HepG2 (cell line): ENCODE measurements around the gene NPDC1. TPM values are rescaled to one million over a fixed set of nuclear protein-coding genes. Genes with fewer than 3 reads are reported as not detected.
A peak's percentile ranks its signal among the peaks of the same experiment; 100 is the strongest.

Experiments
- ATAC-seq: fragments of 200-7000 bp; cut with Tn5 transposase; 3 replicates; pipeline ENCODE4 v1.9.1; 2020; ENCODE audit warnings: mild to moderate bottlenecking, moderate library complexity
- BruUV-seq: library from RNA; stranded (reverse); fragments of 400-500 nt; replicated peaks from 2 replicates; lab custom pipeline; 2021; lab: Mats Ljungman, UMichigan
- CTCF ChIA-PET: fragments of 300-600 bp; formaldehyde crosslinking; extraction: SDS; loops from one replicate; lab custom pipeline; 2021; ENCODE audit warnings: low total read pairs, inconsistent platforms, low intra/inter-chr PET ratio; lab: Yijun Ruan, JAX
- POLR2A ChIA-PET: fragments of 350-600 bp; sonication (Branson Sonifier 250); formaldehyde crosslinking; loops from one replicate; lab custom pipeline; 2020; ENCODE audit warnings: antibody characterized with exemption, inconsistent platforms; lab: Yijun Ruan, JAX
- DNase-seq: peaks from one replicate; pipeline ENCODE4 v3.0.0-alpha.2; 2015; ENCODE audit warnings: low spot score
- FAIRE-seq: peaks from 3 replicates; lab custom pipeline; 2011; peaks lifted over from hg19 to GRCh38; lab: Jason Lieb, UNC
- H2AFZ ChIP-seq: one replicate; pipeline ENCODE4 v1.6.1; 2011; ENCODE audit warnings: low read length, inconsistent platforms
- H3K27ac ChIP-seq: fragments of 300-600 bp; 3 replicates; pipeline ENCODE4 v1.8.0; 2011; ENCODE audit warnings: mixed run types, mild to moderate bottlenecking, mixed read lengths, low read length, inconsistent platforms; ENCODE audit not compliant: insufficient read depth; ENCODE audit errors: extremely low read length
- H3K27me3 ChIP-seq, 2 experiments: fragments of 200-600 bp in 1 of 2; 2 replicates in 1 of 2; 3 replicates in 1 of 2; pipeline versions ENCODE4 v1.6.0 to v1.8.0; 2011; ENCODE audit warnings: low read length in 2 of 2, mild to moderate bottlenecking in 2 of 2, moderate library complexity in 2 of 2, inconsistent platforms in 1 of 2; ENCODE audit not compliant: insufficient read depth in 2 of 2, control insufficient read depth in 1 of 2
- H3K36me3 ChIP-seq, 2 experiments: fragments of 200-600 bp in 1 of 2; replicated peaks in 1 of 2; 2 replicates in 1 of 2; 3 replicates in 1 of 2; pipeline versions ENCODE4 v1.5.1 to v1.8.0; 2011; ENCODE audit warnings: low read length in 2 of 2, inconsistent platforms in 1 of 2; ENCODE audit not compliant: insufficient read depth in 2 of 2, control insufficient read depth in 1 of 2
- H3K4me1 ChIP-seq: 2 replicates; pipeline ENCODE4 v1.5.1; 2012; ENCODE audit warnings: low read length, inconsistent platforms; ENCODE audit not compliant: insufficient read depth
- H3K4me2 ChIP-seq: 2 replicates; pipeline ENCODE4 v1.6.0; 2011; ENCODE audit warnings: low read depth, low read length, inconsistent platforms
- H3K4me3 ChIP-seq, 3 experiments: fragments of 200-600 bp in 1 of 3; sonication (generic), shearing (Covaris generic) in 1 of 3; replicated peaks in 1 of 3; 2 replicates each; pipeline ENCODE4 v1.5.1; 2011 to 2016; ENCODE audit warnings: low read length in 3 of 3, inconsistent platforms in 2 of 3, low read depth in 2 of 3, mild to moderate bottlenecking in 2 of 3, control low read depth in 1 of 3, mixed read lengths in 1 of 3; ENCODE audit not compliant: insufficient read depth in 1 of 3
- H3K79me2 ChIP-seq: one replicate; pipeline ENCODE4 v1.6.1; 2011; ENCODE audit warnings: low read length, inconsistent platforms; ENCODE audit not compliant: insufficient read depth
- H3K9ac ChIP-seq: 2 replicates; pipeline ENCODE4 v1.6.0; 2011; ENCODE audit warnings: mild to moderate bottlenecking, low read depth, low read length, inconsistent platforms; ENCODE audit not compliant: insufficient read depth
- H3K9me3 ChIP-seq: 2 replicates; pipeline ENCODE4 v1.5.1; 2012; ENCODE audit warnings: mild to moderate bottlenecking, low read length
- H4K20me1 ChIP-seq: 2 replicates; pipeline ENCODE4 v1.6.0; 2011; ENCODE audit warnings: inconsistent platforms, mild to moderate bottlenecking, low read length, moderate library complexity; ENCODE audit not compliant: insufficient read depth
- BHLHE40 ChIP-seq: IDR thresholded peaks from 2 replicates; pipeline ENCODE4 v1.6.1; 2011; ENCODE audit warnings: low read length, improper control_type of control experiment
- CHD4 ChIP-seq: fragments of 200-600 bp; sonication (generic); IDR thresholded peaks from 2 replicates; pipeline ENCODE4 v1.7.0; 2017; ENCODE audit warnings: mild to moderate bottlenecking, low read length, borderline replicate concordance
- HNRNPUL1 ChIP-seq: fragments of 200-400 bp; formaldehyde crosslinking; IDR thresholded peaks from 2 replicates; pipeline ENCODE4 v1.6.1; 2017; ENCODE audit warnings: low read depth, mild to moderate bottlenecking, low read length, moderate library complexity
- HOXA7 ChIP-seq: sonication (generic); formaldehyde crosslinking; IDR thresholded peaks from 2 replicates; pipeline ENCODE4 v1.8.1; 2022; ENCODE audit warnings: mild to moderate bottlenecking, missing genetic modification reagents, moderate library complexity
- MAFG ChIP-seq: sonication (generic); formaldehyde crosslinking; IDR thresholded peaks from 2 replicates; pipeline ENCODE4 v1.5.1; 2020; ENCODE audit warnings: mild to moderate bottlenecking, missing genetic modification reagents
- MEF2D ChIP-seq: sonication (generic); formaldehyde crosslinking; IDR thresholded peaks from 2 replicates; pipeline ENCODE4 v1.5.1; 2020; ENCODE audit warnings: mild to moderate bottlenecking, missing genetic modification reagents
- NFATC3 ChIP-seq: sonication (generic); formaldehyde crosslinking; IDR thresholded peaks from 2 replicates; pipeline ENCODE4 v1.5.1; 2020; ENCODE audit warnings: mild to moderate bottlenecking, missing genetic modification reagents
- PHF8 ChIP-seq: sonication (generic); formaldehyde crosslinking; IDR thresholded peaks from 2 replicates; pipeline ENCODE4 v1.5.0; 2020; ENCODE audit warnings: missing genetic modification reagents
- YEATS2 ChIP-seq: sonication (generic); formaldehyde crosslinking; IDR thresholded peaks from 2 replicates; pipeline ENCODE4 v1.4.0; 2020; ENCODE audit warnings: missing genetic modification reagents, borderline replicate concordance
- ZNF772 ChIP-seq: sonication (generic); formaldehyde crosslinking; IDR thresholded peaks from 2 replicates; pipeline ENCODE4 v1.5.0; 2020; ENCODE audit warnings: mild to moderate bottlenecking, missing genetic modification reagents
- WGBS: methylation state at CpG from one replicate; pipeline ENCODE4 v1.1.6; 2017; ENCODE audit warnings: low lambda C conversion rate; 5-methylcytosine and 5-hydroxymethylcytosine counted together
- in situ Hi-C: cut with HindIII; loops from 2 replicates; pipeline ENCODE4 v1.10.0; 2017; ENCODE audit warnings: low pct_unique_long_range_greater_than_20kb; ENCODE audit not compliant: extremely low pct_ligation_motif_present
- intact Hi-C: fragments of 100-400 bp; cut with micrococcal nuclease; formaldehyde crosslinking; loops from one replicate; pipeline ENCODE4 v1.10.0; 2022; ENCODE audit not compliant: unreplicated experiment
- polyA plus RNA-seq, 8 experiments: library from polyadenylated mRNA; depleted of rRNA in 3 of 8; stranded (reverse) in 7 of 8; unstranded in 1 of 8; fragments of >200 nt; fragmentation: Illumina TruSeq in 4 of 8; extraction: Trizol in 4 of 8; gene quantifications; 2 replicates each; pipeline versions ENCODE4 v1.2.1 to v1.2.3, GENCODE V29; 2011 to 2016; ENCODE audit warnings: low read depth in 4 of 8, missing spikeins in 1 of 8, mixed read lengths in 1 of 8; ENCODE audit not compliant: insufficient read depth in 1 of 8
- total RNA-seq, 5 experiments: library from RNA; depleted of rRNA; stranded (reverse); fragments of >200 nt; fragmentation: Illumina TruSeq; extraction: Trizol; gene quantifications; 2 replicates each; pipeline ENCODE4 v1.2.3, GENCODE V29; 2016; ENCODE audit warnings: low read depth in 1 of 5
- TF ChIP-seq, protein P1 (sequence below): sonication (generic); formaldehyde crosslinking; IDR thresholded peaks from 2 replicates; pipeline ENCODE4 v1.5.1; 2020; ENCODE audit warnings: missing genetic modification reagents, mild to moderate bottlenecking, borderline replicate concordance
- TF ChIP-seq, protein P2 (sequence below): sonication (generic); formaldehyde crosslinking; IDR thresholded peaks from 2 replicates; pipeline ENCODE4 v1.5.1; 2020; ENCODE audit warnings: mild to moderate bottlenecking, missing genetic modification reagents, moderate library complexity

The NPDC1 gene
- total and polyA plus RNA-seq, 2 of the 13 experiments (the other 11 are each of a cell fraction or from before 2014, with no cell fraction given), result 0.84 to 5.4 TPM

DNA sequence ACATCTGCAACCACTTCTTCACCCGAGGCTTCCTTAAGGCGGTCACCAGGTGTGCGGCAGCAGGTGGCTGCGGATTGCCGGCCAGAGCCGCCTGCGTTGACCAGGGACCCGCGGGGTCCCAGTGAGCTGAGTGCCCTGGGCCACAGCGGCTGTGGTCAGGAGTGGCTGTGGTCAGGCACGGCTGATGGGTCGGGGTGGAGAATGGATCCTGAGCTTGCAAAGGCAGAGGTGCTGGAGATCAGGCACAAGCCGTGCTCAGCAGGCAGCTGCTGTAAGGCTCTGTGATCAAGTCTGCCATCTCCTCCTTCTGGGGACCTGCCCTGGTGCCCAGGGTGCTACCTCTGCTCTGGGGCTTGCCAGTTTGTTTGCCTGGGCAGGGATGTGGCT, 33.4 kb upstream of the NPDC1 start (continued):
- TF ChIP-seq HOXA7 (CRISPR knock-in tag), result no peak
- TF ChIP-seq MEF2D (CRISPR knock-in tag), result no peak
- no peak for TF ChIP-seq ZNF772 (CRISPR knock-in tag)
- TF ChIP-seq YEATS2 (CRISPR knock-in tag), result no peak
- TF ChIP-seq, protein P1, sequence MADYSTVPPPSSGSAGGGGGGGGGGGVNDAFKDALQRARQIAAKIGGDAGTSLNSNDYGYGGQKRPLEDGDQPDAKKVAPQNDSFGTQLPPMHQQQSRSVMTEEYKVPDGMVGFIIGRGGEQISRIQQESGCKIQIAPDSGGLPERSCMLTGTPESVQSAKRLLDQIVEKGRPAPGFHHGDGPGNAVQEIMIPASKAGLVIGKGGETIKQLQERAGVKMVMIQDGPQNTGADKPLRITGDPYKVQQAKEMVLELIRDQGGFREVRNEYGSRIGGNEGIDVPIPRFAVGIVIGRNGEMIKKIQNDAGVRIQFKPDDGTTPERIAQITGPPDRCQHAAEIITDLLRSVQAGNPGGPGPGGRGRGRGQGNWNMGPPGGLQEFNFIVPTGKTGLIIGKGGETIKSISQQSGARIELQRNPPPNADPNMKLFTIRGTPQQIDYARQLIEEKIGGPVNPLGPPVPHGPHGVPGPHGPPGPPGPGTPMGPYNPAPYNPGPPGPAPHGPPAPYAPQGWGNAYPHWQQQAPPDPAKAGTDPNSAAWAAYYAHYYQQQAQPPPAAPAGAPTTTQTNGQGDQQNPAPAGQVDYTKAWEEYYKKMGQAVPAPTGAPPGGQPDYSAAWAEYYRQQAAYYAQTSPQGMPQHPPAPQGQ (CRISPR knock-in tag), result no peak

GRCh38 chr9:137078701-137079400, 32.9 kb upstream of the NPDC1 start:
- Histone ChIP-seq H3K27ac (no peak overlapping the region), H3K9me3 (no peaks in the 10 kb centered on the region), H3K9ac (no peak overlapping the region), H3K4me2 (peak overlapping the region; percentile 83), H4K20me1 (no peaks in the 10 kb centered on the region), H3K36me3 (peaks cover 9 to 16% of the 10 kb centered on the region in 2 experiments; a peak in 4 of 5 replicates), H3K4me3 (peak overlapping the region in 2 of 3 experiments; percentile 76 to 85; a peak in 3 of 6 replicates), H2AFZ (no peak overlapping the region), H3K79me2 (no peaks in the 10 kb centered on the region), H3K4me1 (peaks cover 47% of the 10 kb centered on the region), H3K27me3 (no peaks in the 10 kb centered on the region)
- POLR2A ChIA-PET, result no interaction called here
- FAIRE-seq (no peak), DNase-seq (no peak), ATAC-seq (no peak)
- TF ChIP-seq, protein P2, sequence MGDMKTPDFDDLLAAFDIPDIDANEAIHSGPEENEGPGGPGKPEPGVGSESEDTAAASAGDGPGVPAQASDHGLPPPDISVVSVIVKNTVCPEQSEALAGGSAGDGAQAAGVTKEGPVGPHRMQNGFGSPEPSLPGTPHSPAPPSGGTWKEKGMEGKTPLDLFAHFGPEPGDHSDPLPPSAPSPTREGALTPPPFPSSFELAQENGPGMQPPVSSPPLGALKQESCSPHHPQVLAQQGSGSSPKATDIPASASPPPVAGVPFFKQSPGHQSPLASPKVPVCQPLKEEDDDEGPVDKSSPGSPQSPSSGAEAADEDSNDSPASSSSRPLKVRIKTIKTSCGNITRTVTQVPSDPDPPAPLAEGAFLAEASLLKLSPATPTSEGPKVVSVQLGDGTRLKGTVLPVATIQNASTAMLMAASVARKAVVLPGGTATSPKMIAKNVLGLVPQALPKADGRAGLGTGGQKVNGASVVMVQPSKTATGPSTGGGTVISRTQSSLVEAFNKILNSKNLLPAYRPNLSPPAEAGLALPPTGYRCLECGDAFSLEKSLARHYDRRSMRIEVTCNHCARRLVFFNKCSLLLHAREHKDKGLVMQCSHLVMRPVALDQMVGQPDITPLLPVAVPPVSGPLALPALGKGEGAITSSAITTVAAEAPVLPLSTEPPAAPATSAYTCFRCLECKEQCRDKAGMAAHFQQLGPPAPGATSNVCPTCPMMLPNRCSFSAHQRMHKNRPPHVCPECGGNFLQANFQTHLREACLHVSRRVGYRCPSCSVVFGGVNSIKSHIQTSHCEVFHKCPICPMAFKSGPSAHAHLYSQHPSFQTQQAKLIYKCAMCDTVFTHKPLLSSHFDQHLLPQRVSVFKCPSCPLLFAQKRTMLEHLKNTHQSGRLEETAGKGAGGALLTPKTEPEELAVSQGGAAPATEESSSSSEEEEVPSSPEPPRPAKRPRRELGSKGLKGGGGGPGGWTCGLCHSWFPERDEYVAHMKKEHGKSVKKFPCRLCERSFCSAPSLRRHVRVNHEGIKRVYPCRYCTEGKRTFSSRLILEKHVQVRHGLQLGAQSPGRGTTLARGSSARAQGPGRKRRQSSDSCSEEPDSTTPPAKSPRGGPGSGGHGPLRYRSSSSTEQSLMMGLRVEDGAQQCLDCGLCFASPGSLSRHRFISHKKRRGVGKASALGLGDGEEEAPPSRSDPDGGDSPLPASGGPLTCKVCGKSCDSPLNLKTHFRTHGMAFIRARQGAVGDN (CRISPR knock-in tag), result peak; percentile 10; the same call in 1 of the 2 replicates
- TF ChIP-seq BHLHE40, result no peak
- no peak for TF ChIP-seq NFATC3 (CRISPR knock-in tag)
- TF ChIP-seq PHF8, result no peak
- no peak for TF ChIP-seq MAFG
- no peak for TF ChIP-seq HNRNPUL1
- no peak for TF ChIP-seq CHD4
- no TSS peak for BruUV-seq
- in situ Hi-C loops (no loop called here), intact Hi-C loops (no loop called here)
- WGBS, result 97% methylated on average over 23 of the region's 51 CpGs
- CTCF ChIA-PET, result no interaction called here
